Breast epithelium (tissue), 3 donors: ENCODE measurements around the gene ACVRL1.

ENCODE experiments used
- CTCF ChIP-seq, 3 donors: fragments of 450-650 bp; IDR thresholded peaks; one replicate each; pipeline ENCODE4 v1.5.1; 2016 to 2017; ENCODE audit warnings: antibody characterized with exemption in 3 of 3, mild to moderate bottlenecking in 3 of 3, moderate library complexity in 3 of 3
- POLR2A ChIP-seq: fragments of 450-650 bp; IDR thresholded peaks from one replicate; pipeline ENCODE4 v1.6.1; 2016; ENCODE audit warnings: antibody characterized with exemption, mild to moderate bottlenecking, moderate library complexity

- TF ChIP-seq CTCF (IDR thresholded peaks at IDR 0.05), result no peak
- no peak for TF ChIP-seq POLR2A
Observed at GRCh38 chr12:51920046-51920445, 12.7 kb downstream of the ACVRL1 start.
